ENCODE data around the gene RPP14. TPM values are rescaled to one million over a fixed set of nuclear protein-coding genes. Genes with fewer than 3 reads are reported as not detected.

RPP14 gene
- total RNA-seq, 1 experiment from 2014 or later = 20.0 TPM

DNA sequence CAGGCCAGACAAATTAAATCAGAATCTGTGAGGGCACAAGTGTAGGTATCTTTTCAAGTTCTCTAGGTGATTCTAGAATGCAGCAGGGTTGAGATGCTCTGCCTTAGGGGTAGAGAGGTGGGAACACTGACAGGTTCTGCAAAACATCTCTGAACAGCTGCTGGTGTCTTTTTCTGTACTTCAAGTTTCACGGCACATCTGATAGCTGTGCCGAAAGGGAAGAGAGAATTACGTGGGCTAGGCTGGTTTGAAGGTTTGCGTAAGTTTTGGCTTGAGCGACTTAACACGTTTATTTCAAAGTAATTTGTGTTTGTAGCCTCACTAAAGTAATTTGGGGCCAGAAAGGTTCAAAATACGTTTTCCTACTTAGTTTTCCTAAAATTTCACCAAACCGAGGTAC lies 49.1 kb downstream of the RPP14 start:
- no peak for DNase-seq (ENCODE audit: low read depth)

DNA sequence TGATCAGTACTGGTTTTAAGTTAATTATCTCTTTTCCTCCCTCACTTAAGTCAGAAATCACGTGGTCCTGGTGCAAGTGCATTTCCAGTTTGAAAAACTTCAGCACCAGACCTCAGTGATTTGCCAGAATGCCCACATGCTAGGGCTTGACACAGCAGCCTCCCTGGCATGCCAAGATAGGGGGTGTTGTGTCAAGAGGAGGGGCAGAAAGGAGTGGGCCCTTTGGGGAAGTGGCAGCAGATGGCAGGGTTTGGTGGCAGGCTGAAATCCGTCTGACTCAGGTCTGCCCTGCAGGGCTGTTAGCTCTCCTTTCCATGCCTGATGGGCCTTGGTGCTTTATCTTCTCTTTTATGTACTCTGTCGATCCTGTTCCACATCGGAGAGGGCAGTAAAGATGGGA lies 50.0 kb downstream of the RPP14 start:
- DNase-seq (ENCODE audit: low read depth) = no peak

DNA sequence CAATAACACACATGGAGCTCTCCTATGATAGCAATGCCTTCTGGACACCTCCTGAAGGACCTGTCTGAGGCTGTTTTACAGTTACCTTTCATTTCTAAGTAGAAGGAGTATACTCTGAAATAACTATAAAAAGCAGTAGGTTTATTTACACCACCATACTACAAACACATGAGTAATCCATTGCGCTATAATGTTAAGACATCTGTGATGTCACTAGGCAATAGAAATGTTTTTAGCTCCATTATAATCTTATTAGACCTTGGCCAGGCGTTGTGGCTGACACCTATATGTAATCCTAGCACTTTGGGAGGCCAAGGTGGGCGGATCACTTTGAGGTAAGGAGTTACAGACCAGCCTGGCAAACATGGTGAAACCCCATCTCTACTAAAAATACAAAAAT lies 51.4 kb downstream of the RPP14 start:
- DNase-seq (ENCODE audit: low read depth) = no peak

DNA sequence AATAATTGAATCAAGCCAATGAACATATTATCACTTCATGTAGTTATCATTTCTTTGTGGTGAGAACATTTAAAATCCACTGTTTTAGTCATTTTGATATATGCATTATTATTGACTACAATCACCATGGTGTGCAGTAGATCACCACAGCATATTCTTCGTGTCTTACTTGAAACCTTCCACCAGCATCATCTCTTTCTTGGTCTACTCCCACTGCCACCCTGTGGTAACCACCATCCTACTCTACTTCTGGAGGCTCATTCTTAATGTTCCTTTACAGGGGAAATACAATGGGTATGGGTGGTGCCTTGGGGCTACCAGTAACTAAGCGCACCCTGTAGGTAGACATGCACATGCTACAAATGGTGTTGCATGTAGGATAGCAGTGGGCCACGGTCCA lies 52.0 kb downstream of the RPP14 start:
- DNase-seq (ENCODE audit: low read depth) = no peak

DNA sequence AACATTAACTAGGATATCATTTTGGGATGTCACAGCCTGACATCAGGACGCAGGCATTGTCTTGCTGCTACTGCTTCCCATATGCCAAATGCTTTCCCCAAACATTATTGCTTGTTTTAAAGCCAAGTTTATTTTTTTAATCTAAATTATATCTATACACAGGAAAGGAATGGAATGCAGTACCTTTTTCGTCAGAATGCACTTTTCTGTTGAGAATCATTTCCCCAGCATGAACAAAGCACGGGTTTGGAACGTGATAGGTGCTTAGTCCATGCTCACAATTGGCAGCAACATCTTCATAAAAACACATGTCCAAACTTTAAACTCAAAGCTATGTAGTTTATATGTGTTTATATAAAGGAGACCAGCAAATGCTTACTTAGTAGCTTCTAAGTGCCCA lies 52.8 kb downstream of the RPP14 start:
- no peak for DNase-seq (ENCODE audit: low read depth)

DNA sequence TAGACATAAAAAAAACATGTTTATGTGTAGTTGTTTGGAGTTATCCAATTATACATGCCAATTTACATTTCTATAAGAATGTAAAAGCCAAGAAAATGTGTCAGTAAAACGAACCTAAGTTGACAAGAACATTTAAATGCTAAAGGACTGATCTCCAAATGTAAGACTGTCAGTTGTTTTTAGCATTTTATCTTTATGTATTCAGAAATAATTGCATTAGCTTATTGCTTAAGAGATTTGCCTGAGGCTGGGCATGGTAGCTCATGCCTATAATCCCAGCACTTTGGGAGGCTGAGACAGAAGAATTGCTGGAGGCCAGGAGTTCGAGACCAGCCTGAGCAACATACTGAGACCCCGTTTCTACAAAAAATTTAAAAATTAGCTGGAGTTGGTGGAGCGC lies 53.6 kb downstream of the RPP14 start:
- no peak for DNase-seq (ENCODE audit: low read depth)

DNA sequence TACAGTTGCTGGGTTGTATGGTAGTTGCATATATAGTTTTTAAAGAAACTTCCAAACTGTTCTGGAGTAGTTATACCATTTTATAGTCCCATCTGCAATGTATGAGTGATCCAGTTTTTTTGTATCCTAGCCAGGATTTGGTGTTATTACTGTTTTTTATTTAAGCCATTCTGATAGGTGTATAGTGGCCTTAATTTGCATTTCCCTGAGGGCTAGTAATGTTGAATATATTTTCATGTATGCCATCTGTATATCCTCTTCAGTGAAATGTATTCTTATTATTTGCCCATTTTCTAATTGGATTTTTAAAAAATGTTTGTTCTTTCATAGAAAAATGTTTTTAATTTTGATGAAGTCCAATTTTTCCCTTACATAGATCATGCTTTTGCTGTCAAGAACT lies 55.8 kb downstream of the RPP14 start:
- no peak for DNase-seq (ENCODE audit: low read depth)

DNA sequence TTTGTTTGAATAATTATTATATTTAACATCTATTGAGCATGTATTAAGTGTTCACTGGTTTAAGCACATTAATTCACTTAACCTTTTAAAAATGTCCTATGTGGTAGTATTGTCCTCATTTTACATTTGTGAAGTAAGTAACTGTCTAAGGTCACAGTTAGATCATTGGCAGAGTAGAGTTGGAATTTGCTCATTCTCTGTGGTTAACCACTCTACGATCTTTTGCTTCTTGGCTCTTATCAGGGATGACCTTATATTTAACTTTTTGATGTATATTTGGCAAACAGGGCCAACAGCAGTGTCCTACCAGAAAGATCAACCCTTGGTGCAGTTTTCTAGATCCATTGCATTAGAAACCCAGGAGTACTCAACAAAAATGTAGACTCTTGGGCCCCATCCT lies 60.7 kb downstream of the RPP14 start:
- no peak for DNase-seq (ENCODE audit: low read depth)

DNA sequence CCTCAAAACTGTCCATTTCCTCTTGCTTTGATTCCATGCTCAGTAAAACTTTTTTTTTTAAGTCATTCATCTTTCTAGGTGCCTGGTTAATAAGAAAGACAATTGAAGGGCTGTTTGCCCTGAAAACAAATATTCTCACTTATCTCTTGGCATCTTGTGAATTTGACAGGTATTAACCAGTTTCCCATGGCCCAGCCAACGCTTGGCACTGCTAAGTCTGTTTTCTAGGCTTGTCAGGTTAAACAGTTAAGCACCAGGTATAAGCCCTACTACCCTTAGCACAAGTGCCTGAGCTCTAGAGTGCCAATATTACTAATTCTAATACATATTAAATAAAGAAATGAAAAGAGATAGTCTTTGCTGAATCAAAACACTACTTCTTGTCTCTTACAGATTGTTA lies 63.0 kb downstream of the RPP14 start:
- no peak for DNase-seq (ENCODE audit: low read depth)

Small RNA genes lying within 50 kb of the gene (small RNA-seq; reads per million reads assigned to genes)
- not detected for gene AC098479.1

Other genes starting within 250 kb of the RPP14 start
- gene DNASE1L3, start 95.3 kb upstream of the RPP14 start, total RNA-seq (2014; rRNA removed; shearing (Covaris generic)) = not detected in 2 replicates
- gene ABHD6, start 68.5 kb upstream of the RPP14 start, total RNA-seq (2014; rRNA removed; shearing (Covaris generic)) = 11.4 and 13.9 TPM in 2 replicates
- 10.1 and 11.6 TPM in 2 replicates for gene HTD2, start 275 bp downstream of the RPP14 start, total RNA-seq (2014; rRNA removed; shearing (Covaris generic))
- 19.6 and 23.3 TPM in 2 replicates for gene PXK, start 26.6 kb downstream of the RPP14 start, total RNA-seq (2014; rRNA removed; shearing (Covaris generic))
- gene PDHB, start 127.6 kb downstream of the RPP14 start, total RNA-seq (2014; rRNA removed; shearing (Covaris generic)) = 78.8 and 81.6 TPM in 2 replicates
- gene KCTD6, start 185.9 kb downstream of the RPP14 start, total RNA-seq (2014; rRNA removed; shearing (Covaris generic)) = 5.8 and 10.2 TPM in 2 replicates
- 61.4 and 69.8 TPM in 2 replicates for gene ACOX2, start 230.9 kb downstream of the RPP14 start, total RNA-seq (2014; rRNA removed; shearing (Covaris generic))